Posterior cingulate gyrus (tissue), 11 donors: ENCODE measurements around the gene MACROD1.
"Not testable (repeated sequence)": the region's sequence is repeated elsewhere in the genome, so short reads cannot be mapped to it uniquely, and the experiment has no call there.

Source experiments
- DNase-seq, 10 donors: peaks; one replicate each; pipeline versions ENCODE4 v3.0.0 to v3.0.0-alpha.2; 2020 to 2021; ENCODE audit warnings: mixed read lengths in 3 of 10
- intact Hi-C: fragments of 100-400 bp; cut with DNase I; formaldehyde crosslinking; loops from one replicate; pipeline ENCODE4 v1.15.1; 2023

Gene MACROD1

GRCh38 chr11:64186492-64187165 is 20.7 kb upstream of the MACROD1 start:
- DNase-seq, result peak in 1 of 10 donors; percentile 70
- intact Hi-C loops, result loop anchor here (10.0 kb wide), 1 partner anchor 48 kb away; the partner anchor contains the start of genes DNAJC4 and VEGFB

GRCh38 chr11:64185693-64186491 is 20.0 kb upstream of the MACROD1 start, which contains the start of gene STIP1:
Gene STIP1, plus strand, starts transcription at chr11:64186171. Its CDS starts 91 bp downstream, at chr11:64186262.
- intact Hi-C loops, result loop anchor here (10.0 kb wide), 1 partner anchor 49 kb away; the partner anchor contains the start of genes DNAJC4 and VEGFB

DNA sequence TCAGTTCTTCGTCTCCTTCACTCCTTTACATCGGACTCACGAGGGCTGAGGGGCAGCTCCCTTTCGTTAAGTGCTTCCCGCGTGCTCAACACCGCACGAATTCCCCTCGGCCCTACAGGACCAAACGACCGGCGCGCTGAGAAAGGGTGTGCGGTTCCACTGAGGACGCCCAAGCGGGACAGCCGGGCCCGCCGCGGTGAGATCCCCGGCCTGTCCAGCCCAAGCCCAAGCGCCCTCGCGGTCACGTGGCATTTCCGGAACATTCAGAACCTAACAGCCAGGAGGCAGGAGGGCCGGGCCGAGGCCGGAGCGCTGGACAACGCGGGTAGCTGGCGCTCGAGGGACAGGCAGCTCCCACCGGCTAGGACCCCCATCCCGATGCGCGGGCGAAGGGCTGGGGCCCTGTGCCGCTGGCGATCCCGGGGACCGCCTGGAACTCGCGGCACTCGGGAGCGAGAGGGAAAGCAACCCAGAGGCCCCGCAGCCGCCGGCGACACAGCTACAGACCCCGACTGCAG is 19.3 kb upstream of the MACROD1 start:
- DNase-seq, result peak in 9 of 10 donors; percentile 71 to 96 (median 76)
- intact Hi-C loops, result loop anchor here (10.0 kb wide), 1 partner anchor 50 kb away; the partner anchor contains the start of genes DNAJC4 and VEGFB

More at GRCh38 chr11:64185693-64186491, 20.0 kb upstream of the MACROD1 start, which contains the start of gene STIP1:
- DNase-seq, result peak; percentile 97 to 100 (median 99)

DNA sequence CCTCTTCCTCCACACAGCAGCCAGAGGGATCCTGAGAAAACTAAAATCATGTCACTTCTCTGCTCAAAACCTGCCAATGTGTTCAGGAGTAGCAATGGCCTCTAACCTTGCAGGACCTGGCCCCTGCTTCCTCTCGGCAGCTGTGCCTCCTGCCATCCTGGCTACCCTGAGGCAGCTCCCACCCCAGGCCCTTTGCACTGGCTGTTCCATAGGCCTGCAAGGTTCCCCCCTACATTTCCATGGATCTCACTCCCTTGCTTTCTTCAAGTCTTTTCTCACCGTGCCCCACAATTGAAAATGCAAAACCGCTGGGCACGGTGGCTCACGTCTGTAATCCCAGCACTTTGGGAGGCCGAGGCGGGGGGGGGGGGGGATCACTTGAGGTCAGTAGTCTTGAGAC is 18.0 kb upstream of the MACROD1 start:
- peak in 2 of 10 donors; percentile 5 to 49 for DNase-seq
- intact Hi-C loops, result loop anchor here (10.0 kb wide), 1 partner anchor 51 kb away; the partner anchor contains the start of genes DNAJC4 and VEGFB

- intact Hi-C loops, result loop anchor here (10.0 kb wide), 1 partner anchor 53 kb away; the partner anchor contains the start of genes DNAJC4 and VEGFB
- peak; percentile 89 to 99 (median 95) for DNase-seq
Observed at GRCh38 chr11:64181506-64182411, 15.8 kb upstream of the MACROD1 start.

DNA sequence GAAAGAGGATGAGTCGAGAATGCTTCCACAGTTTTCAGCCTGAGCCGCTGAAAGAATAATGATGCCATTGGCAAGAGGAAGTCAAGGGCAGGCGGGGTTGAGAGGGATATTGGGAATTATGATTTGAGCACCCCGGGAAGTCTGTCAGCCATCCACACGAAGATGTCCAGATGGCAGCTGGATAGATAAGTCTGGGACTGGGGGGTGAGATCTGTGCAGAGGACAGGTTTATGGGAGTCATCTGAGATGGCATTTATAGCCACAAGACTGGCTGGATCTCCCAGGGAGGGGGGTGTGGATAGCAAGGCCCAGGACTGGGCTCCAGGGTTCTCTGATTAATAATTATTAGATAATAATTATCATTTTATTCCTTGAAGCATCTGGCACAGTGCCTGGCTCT is 15.0 kb upstream of the MACROD1 start:
- intact Hi-C loops, result loop anchor here (10.0 kb wide), 1 partner anchor 54 kb away; the partner anchor contains the start of genes DNAJC4 and VEGFB
- DNase-seq, result peak in 2 of 10 donors; percentile 7 to 17

DNA sequence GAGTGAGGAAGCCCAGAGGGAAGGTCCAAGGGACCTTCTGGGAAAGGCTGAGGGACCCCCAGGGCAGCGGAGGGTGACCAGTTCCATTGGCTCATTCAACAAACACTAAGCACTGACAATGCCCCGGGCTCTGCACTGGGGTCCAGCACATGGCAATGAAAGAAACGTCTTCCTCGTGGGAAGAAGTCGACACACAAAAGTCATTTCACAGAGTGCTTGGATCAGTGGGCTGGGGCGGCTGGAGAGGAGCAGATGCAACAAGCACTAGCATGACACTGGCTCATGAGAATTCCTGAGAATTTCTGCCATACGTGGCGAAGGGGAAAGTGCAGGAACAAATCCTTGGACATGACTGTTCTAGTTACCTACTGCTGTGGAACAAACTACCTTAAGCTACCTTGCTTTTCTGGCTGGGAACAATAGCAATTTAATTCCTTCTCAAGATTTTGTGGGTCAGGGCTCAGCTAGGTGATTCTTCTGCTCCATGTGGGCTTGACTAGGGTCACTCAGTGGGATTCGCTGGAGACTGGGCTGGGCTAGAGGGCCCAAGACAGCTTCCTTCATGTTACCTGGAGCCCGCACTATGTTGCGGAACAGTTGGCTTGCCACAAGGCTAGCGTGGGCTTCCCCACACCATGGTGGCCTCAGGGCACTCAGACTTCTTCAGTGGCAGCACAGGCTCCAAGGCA is 13.2 kb upstream of the MACROD1 start:
- DNase-seq, result peak in 1 of 10 donors; percentile 62
- intact Hi-C loops, result no loop called here

GRCh38 chr11:64178203-64178602 is 12.3 kb upstream of the MACROD1 start:
- DNase-seq, result no peak
- intact Hi-C loops, result no loop called here

GRCh38 chr11:64176751-64177150 is 10.8 kb upstream of the MACROD1 start:
- intact Hi-C loops, result no loop called here
- DNase-seq, result peak in 3 of 10 donors; percentile 17 to 82 (median 54)

GRCh38 chr11:64173616-64174355 is 7.9 kb upstream of the MACROD1 start:
- DNase-seq, result peak in 1 of 10 donors; percentile 3
- intact Hi-C loops, result no loop called here

DNA sequence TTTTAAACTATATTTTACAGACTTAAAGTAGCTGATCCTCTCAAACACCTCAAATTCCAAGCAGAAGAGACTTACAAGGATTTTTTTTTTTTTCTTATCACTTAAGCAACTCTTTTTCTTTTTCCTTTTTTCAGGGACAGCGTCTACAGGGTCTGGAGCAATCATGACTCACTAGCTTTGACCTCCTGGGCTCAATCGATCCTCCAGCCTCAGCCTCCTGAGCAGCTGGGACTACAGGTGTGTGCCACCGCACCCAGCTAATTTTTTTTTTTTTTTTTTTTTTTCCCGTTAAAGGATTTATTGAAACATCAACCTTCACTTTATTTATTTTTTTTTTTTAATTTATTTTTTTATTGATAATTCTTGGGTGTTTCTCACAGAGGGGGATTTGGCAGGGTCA is 4.5 kb upstream of the MACROD1 start:
- no peak for DNase-seq
- intact Hi-C loops, result no loop called here

GRCh38 chr11:64165481-64165841 is 452 bp downstream of the MACROD1 start:
- peak in 1 of 10 donors; percentile 74 for DNase-seq
- intact Hi-C loops, result no loop called here

- intact Hi-C loops, result no loop called here
- peak in 1 of 10 donors; percentile 74 for DNase-seq
Observed at GRCh38 chr11:64164392-64165312, 1.3 kb downstream of the MACROD1 start.

- DNase-seq, result peak in 1 of 10 donors; percentile 39
- intact Hi-C loops, result no loop called here
Observed at GRCh38 chr11:64163951-64164350, 2.0 kb downstream of the MACROD1 start.

DNA sequence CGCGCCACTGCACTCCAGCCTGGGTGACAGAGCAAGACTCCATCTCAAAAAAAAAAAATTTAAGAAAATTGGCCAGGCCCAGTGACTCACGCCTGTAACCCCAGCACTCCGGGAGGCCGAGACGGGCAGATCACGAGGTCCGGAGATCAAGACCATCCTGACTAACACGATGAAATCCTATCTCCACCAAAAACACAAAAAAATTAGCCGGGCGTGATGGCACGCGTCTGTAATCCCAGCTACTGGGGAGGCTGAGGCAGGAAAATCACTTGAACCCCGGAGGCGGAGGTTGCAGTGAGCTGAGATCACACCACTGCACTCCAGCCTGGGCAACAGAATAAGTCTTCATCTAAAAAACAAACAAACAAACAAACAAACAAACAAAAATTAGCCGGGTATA is 3.1 kb downstream of the MACROD1 start:
- DNase-seq, intact Hi-C loops: not testable (repeated sequence)

DNA sequence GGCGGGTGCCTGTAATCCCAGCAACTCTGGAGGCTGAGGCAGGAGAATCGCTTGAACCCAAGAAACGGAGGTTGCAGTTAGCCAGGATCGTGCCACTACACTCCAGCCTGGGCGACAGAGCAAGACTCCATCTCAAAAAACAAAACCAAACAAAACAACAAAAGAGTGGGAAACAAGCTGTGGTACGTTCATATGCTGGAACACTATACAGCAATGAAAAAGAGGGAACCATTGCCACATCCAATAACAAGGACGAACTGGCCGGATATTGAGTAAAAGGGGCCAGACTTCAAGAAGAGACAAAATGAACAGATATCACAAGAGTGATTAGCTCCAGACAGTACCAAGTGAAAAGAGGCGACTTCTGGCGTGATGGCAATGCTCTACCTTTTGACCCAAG is 4.9 kb downstream of the MACROD1 start:
- intact Hi-C loops, result no loop called here
- no peak for DNase-seq
